A673 (cell line): ENCODE data around the gene EPB41L4A.

ENCODE experiments used
- EZH2 ChIP-seq: fragments of 200-600 bp; sonication (generic); IDR thresholded peaks from 2 replicates; pipeline ENCODE4 v1.6.1; 2017; ENCODE audit warnings: borderline replicate concordance, low read depth, mild to moderate bottlenecking, mixed read lengths, antibody characterized with exemption, low read length; ENCODE audit not compliant: poor library complexity, severe bottlenecking
- TF ChIP-seq, protein P1 (sequence below): fragments of 300-800, 200-600 bp; sonication (generic); conservative IDR thresholded peaks from 2 replicates; pipeline ENCODE4 v1.5.1; 2017; ENCODE audit warnings: low read depth, mild to moderate bottlenecking, antibody characterized with exemption, low read length, moderate library complexity, mixed read lengths

DNA sequence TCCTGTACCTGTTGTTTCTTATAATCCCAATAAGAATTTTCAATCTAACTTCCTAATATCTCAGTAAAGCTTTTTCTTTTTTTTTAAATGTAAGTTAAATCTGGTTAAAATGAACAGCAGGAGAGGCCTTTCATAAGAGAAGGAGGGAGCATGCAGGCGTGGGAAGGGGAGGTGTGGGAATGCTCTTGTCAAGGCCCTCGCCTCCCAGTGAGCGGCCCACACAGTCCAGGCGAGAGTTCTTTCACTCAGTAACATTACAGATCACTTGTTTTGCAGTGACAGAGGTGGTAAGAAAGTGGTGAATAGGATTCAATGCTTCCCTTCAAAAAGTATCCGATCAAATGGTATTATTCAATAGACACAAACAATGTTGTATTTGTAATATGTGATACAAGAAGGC is 125.0 kb downstream of the EPB41L4A start:
- no peak for TF ChIP-seq EZH2
- TF ChIP-seq, protein P1, sequence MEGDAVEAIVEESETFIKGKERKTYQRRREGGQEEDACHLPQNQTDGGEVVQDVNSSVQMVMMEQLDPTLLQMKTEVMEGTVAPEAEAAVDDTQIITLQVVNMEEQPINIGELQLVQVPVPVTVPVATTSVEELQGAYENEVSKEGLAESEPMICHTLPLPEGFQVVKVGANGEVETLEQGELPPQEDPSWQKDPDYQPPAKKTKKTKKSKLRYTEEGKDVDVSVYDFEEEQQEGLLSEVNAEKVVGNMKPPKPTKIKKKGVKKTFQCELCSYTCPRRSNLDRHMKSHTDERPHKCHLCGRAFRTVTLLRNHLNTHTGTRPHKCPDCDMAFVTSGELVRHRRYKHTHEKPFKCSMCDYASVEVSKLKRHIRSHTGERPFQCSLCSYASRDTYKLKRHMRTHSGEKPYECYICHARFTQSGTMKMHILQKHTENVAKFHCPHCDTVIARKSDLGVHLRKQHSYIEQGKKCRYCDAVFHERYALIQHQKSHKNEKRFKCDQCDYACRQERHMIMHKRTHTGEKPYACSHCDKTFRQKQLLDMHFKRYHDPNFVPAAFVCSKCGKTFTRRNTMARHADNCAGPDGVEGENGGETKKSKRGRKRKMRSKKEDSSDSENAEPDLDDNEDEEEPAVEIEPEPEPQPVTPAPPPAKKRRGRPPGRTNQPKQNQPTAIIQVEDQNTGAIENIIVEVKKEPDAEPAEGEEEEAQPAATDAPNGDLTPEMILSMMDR, result no peak
